NCI-H2196 (cell line): Measurements from ENCODE around the gene MORN3.
"Not testable (repeated sequence)": the region's sequence is repeated elsewhere in the genome, so short reads cannot be mapped to it uniquely, and the experiment has no call there.

Experiments
- DNase-seq: peaks from one replicate; lab custom pipeline; 2025; ENCODE audit not compliant: unreplicated experiment; lab: John Stamatoyannopoulos, UW

Gene MORN3, protein sequence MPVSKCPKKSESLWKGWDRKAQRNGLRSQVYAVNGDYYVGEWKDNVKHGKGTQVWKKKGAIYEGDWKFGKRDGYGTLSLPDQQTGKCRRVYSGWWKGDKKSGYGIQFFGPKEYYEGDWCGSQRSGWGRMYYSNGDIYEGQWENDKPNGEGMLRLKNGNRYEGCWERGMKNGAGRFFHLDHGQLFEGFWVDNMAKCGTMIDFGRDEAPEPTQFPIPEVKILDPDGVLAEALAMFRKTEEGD

GRCh38 chr12:121669521-121669900 lies at the start of gene MORN3:
MORN3 (minus strand) TSS chr12:121669654; CDS start chr12:121669483, 171 bp downstream.
- no peak for DNase-seq

DNA sequence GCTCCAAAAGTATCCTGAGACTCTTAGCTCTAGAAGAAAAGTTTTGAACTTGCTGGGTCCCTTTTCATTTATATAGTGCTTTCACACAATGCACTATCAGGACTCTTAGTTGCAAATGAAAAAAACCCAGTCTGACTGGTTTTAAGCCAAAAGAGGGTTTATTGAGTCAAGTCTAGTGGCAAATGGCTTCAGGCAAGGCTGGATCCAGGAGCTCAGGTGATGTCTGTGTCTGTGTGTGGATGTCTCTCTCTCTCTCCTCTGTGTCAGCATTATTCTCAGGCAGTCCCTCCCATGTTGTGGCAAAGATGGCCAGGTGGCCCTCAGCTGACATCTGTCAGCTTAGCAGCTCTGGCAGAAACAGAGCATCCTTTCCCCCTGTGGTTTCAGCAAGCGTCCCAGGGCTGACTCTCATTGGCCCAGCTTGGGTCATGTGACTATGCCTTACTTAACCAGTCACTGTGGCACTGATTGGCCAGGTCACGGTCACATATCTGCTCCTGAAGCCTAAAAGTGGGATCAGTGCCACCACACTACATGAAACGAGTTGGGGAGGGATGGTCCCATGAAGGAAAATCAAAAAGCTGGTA lies 49.3 kb upstream of the MORN3 start:
- DNase-seq, result no peak

GRCh38 chr12:121717041-121717699 lies 47.7 kb upstream of the MORN3 start:
- peak; percentile 47 for DNase-seq

DNA sequence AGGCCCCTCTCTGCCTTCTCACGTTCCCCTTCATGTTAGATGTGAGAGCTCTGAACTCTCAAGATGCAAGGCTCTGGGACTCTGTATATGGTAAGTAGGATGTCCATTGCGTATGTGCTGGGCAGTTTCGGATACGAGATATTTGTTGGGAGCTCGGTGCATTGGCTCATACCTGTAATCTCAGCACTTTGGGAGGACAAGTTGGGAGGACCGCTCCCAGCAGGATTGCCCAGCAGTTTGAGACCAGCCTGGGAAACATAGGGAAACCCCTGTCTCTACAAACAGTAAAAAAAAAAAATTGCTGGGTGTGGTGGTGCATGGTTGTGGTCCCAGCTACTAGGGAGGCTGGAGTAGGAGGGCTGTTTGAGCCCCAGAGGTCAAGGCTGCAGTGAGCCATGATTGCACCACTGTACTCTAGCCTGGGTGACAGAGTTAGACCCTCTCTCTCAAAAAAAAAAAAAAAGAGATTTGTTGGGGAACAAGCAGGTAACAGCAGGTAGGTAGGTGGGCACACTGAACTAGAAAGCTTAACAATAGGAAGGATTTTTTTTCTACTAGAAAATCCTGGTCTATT lies 46.5 kb upstream of the MORN3 start:
- no peak for DNase-seq

DNA sequence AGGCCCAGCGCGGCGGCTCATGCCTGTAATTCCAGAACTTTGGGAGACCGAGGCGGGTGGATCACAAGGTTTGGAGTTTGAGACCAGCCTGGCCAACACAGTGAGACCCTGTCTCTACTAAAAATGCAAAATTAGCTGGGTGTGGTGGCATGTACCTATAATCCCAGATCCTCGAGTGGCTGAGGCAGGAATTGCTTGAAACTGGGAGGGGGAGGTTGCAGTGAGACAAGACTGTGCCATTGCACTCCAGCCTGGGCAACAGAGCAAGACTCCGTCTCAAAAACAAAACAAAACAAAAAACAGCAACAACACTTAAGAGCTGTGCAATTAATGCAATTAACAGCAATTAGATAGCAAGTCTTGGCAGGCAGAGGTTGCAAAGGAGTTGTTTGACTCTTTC lies 45.6 kb upstream of the MORN3 start:
- DNase-seq, result not testable (repeated sequence)

DNA sequence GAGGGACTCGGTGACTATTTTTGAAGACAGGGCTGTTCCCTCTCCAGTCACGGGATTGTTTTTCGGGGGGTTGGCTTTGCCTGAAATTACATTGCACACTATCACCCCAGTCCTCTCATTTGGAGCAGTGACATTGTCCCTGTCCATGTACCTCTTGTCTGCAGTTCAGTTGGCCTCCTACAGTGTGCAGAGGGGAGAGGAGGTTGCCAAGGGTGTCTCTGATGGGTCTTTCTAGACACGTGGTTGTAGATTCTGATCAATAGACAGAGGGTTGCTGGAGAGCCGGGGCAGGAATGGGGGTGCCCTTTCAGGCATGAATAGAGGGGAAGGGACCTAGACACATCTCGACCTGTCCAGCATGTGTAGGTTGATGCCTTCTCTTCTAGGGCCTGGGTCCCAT lies 44.3 kb upstream of the MORN3 start:
- DNase-seq, result no peak

GRCh38 chr12:121713257-121713777 lies 43.9 kb upstream of the MORN3 start:
- no peak for DNase-seq

DNA sequence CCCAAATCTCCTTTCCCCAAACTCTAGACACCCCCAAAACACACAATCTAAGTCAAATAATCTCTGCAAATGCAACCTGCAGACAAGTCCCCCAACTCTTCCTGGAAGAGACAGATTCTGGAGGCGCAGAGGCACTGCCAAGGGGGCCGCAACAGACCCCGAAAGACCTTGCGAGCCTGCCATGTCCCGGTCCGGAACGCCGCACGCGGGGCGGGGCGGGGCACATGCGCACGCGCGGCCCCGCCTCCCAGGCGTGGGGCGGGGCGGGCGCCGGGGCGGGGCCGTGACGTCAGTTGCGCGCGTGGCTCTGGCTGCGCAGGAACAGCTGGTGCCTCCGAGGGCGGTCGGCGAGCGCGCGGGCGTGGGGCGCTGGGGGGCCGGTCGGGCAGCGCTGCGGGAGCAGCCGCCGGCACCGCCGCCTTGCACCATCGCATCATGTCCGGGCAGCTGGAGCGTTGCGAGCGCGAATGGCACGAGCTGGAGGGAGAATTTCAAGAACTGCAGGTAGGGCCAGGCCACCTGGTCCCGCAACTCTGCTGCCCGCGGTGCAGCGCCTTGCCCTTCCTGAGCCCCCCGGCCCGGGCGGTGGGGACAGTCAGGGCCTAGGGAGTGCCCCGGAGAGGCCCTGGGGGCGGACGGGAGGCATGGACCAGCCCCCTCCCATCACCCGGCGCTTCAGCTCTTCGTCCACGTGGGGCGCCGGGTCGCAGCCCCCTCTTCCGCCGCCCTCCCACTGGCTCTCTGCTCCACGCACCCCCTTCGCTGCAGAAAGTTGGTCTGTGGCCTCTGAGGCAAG lies 43.2 kb upstream of the MORN3 start, which contains the start of gene TMEM120B:
Gene TMEM120B, plus strand, starts transcription at position 292 of the 796 bp plus-strand sequence. Its CDS starts 144 bp downstream, at position 436.
- DNase-seq, result peak; percentile 74

GRCh38 chr12:121712190-121712460 lies 42.7 kb upstream of the MORN3 start:
- DNase-seq, result no peak

GRCh38 chr12:121711361-121712189 lies 42.1 kb upstream of the MORN3 start:
- no peak for DNase-seq

GRCh38 chr12:121709478-121709961 lies 40.1 kb upstream of the MORN3 start:
- no peak for DNase-seq

DNA sequence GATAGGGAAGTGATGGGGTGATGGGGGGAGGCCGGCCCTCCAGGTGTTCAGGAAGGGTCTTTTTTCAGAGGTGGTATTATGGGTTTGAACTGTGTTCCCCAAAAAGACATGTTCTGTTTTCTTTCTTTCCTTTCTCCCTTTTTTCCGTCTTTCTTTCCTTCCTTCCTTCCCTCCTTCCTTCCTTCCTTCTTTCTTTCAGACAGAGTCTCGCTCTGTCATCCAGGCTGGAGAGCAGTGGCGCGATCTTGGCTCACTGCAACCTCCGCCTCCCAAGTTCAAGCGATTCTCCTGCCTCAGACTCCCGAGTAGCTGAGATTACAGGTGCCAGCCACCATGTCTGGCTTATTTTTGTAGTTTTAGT lies 39.6 kb upstream of the MORN3 start:
- DNase-seq, result not testable (repeated sequence)

DNA sequence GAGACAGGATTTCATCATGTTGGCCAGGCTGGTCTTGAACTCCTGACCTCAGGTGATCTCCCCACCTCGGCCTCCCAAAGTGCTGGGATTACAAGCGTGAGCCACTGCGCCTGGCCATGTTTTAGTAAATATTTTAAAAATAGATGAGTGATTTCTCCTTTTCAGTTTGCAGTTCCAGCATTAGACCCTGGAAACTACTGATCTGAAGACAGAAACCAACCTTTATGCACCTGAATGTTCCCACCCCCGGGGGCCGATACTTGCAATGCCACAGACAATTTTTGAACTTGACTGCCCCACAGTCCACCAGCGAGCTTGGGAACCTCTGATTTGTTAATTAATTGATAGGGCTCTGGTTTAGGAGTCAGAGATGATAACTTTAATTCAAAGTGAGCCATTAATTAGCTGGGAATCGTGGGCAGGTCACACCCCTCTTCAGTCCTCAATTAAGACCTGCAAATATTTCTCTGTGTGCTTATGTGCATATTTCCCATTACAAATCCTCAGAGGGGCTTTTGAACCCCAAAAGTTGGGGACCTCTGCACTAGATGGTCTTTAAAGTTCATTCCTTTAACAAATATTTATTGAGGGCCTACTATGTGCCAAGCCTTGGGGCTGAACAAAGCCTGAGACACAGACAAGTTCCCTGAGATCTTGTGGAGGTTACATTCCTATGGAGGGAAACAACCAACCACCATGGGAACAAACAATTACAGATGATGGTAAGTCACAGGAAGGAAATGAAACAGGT lies 39.0 kb upstream of the MORN3 start:
- DNase-seq, result no peak

DNA sequence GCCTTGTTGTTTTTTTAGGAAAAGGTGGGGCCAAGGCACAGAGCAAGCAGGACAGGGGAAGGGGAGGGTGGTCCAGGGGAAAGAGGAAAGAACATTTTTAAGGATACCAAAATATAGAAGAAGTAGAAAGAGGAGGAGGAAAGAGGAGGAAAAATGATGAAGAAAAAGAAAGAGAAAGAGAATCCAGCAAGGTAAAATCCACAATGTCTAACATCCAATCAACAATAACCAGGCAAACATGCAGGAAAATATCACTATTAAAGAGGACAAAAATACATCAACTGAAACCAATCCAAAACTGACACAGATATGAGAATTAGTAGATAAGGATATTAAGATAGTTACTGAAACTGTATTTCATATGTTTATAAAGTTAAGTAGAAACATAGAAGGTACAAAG lies 36.1 kb upstream of the MORN3 start:
- DNase-seq, result no peak

- DNase-seq, result no peak
Observed at GRCh38 chr12:121702944-121703343, 33.5 kb upstream of the MORN3 start.

GRCh38 chr12:121701667-121702277 lies 32.3 kb upstream of the MORN3 start:
- DNase-seq, result no peak

- not testable (repeated sequence) for DNase-seq
Observed at GRCh38 chr12:121697861-121698260, 28.4 kb upstream of the MORN3 start.

- peak; percentile 78 for DNase-seq
Observed at GRCh38 chr12:121697093-121697698, 27.7 kb upstream of the MORN3 start.
